ENCODE results near the gene CCS.
"Not testable (repeated sequence)": the region's sequence is repeated elsewhere in the genome, so short reads cannot be mapped to it uniquely, and the experiment has no call there.

DNA sequence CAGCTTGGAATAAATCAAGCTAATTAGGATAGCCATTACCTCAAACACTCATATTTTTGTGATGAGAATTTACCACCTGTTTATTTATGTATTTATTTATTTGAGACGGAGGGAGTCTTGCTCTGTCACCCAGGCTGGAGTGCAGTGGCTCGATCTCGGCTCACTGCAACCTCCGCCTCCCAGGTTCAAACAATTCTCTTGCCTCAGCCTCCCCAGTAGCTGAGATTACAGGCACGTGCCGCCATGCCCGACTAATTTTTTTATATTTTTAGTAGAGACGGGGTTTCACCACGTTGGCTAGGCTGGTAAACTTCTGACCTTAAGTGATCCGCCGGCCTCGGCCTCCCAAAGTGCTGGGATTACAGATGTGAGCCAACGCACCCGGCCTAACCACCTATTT, 48.0 kb upstream of the CCS start:
- not testable (repeated sequence) for TF ChIP-seq FOXK2 (IDR thresholded peaks at IDR 0.05); SP1 (IDR thresholded peaks at IDR 0.05); LEF1 (IDR thresholded peaks at IDR 0.05; ENCODE audit: borderline replicate concordance); BHLHE40 (IDR thresholded peaks at IDR 0.05; ENCODE audit: borderline replicate concordance); ZNF384 (IDR thresholded peaks at IDR 0.05); CTBP1 (IDR thresholded peaks at IDR 0.05; ENCODE audit: borderline replicate concordance); FOXA1 (IDR thresholded peaks at IDR 0.05); FOXM1 (IDR thresholded peaks at IDR 0.05; ENCODE audit: borderline replicate concordance)
